H1 (cell line): ENCODE measurements around the gene NAPG. TPM values are rescaled to one million over a fixed set of nuclear protein-coding genes. Genes with fewer than 3 reads are reported as not detected.

Source experiments
- CTCF ChIA-PET: fragments of 300-600 bp; sonication (Branson Sonifier 250); formaldehyde crosslinking; loops from one replicate; lab custom pipeline; 2021; ENCODE audit not compliant: partially characterized antibody; lab: Charles Lee
- POLR2A ChIA-PET: fragments of 300-600 bp; sonication (Branson Sonifier 250); formaldehyde crosslinking; loops from one replicate; lab custom pipeline; 2021; ENCODE audit warnings: inconsistent platforms; ENCODE audit not compliant: partially characterized antibody; lab: Charles Lee
- DNase-seq, 2 experiments: peaks; one replicate each; pipeline versions ENCODE4 v3.0.0 to v3.0.0-alpha.2; 2010 to 2022; ENCODE audit warnings: low spot score in 2 of 2, low read depth in 1 of 2, mixed read lengths in 1 of 2
- FAIRE-seq: peaks from 2 replicates; lab custom pipeline; 2011; peaks lifted over from hg19 to GRCh38; lab: Jason Lieb, UNC
- H2AFZ ChIP-seq: 2 replicates; pipeline ENCODE4 v1.8.1; 2012; ENCODE audit warnings: low read length, inconsistent platforms
- H2AK5ac ChIP-seq: 2 replicates; pipeline ENCODE4 v1.6.1; 2013; ENCODE audit warnings: low read depth, low read length
- H2BK120ac ChIP-seq: replicated peaks from 2 replicates; pipeline ENCODE3; 2013; ENCODE audit warnings: low read depth, low read length, inconsistent platforms
- H2BK12ac ChIP-seq: 2 replicates; pipeline ENCODE4 v1.6.1; 2013; ENCODE audit warnings: low read depth, low read length
- H2BK15ac ChIP-seq: 2 replicates; pipeline ENCODE4 v1.6.1; 2013; ENCODE audit warnings: low read length
- H2BK20ac ChIP-seq: 2 replicates; pipeline ENCODE4 v1.6.1; 2013; ENCODE audit warnings: low read length
- H2BK5ac ChIP-seq: 2 replicates; pipeline ENCODE4 v1.6.1; 2013; ENCODE audit warnings: low read depth, low read length
- H3K14ac ChIP-seq: 2 replicates; pipeline ENCODE4 v1.6.1; 2013; ENCODE audit warnings: inconsistent platforms; ENCODE audit not compliant: insufficient read length
- H3K18ac ChIP-seq: 2 replicates; pipeline ENCODE4 v1.6.1; 2013; ENCODE audit warnings: low read length; ENCODE audit errors: extremely low read depth
- H3K23ac ChIP-seq: 2 replicates; pipeline ENCODE4 v1.6.1; 2013; ENCODE audit warnings: inconsistent platforms; ENCODE audit not compliant: insufficient read length
- H3K23me2 ChIP-seq: 2 replicates; pipeline ENCODE4 v1.6.1; 2013; ENCODE audit warnings: low read depth, low read length
- H3K27ac ChIP-seq: 2 replicates; pipeline ENCODE4 v1.6.1; 2011; ENCODE audit warnings: low read depth, low read length, inconsistent platforms
- H3K27me3 ChIP-seq, 4 experiments: replicated peaks in 1 of 4; 1 replicate in 1 of 4; 2 replicates in 3 of 4; pipeline versions ENCODE4 v1.6.1 to v1.8.1; 2011 to 2013; ENCODE audit warnings: low read length in 3 of 4, mild to moderate bottlenecking in 3 of 4, inconsistent platforms in 2 of 4, mixed read lengths in 2 of 4, moderate library complexity in 1 of 4; ENCODE audit not compliant: control insufficient read depth in 3 of 4, insufficient read depth in 3 of 4; ENCODE audit errors: extremely low read depth in 1 of 4
- H3K36me3 ChIP-seq, 4 experiments: 2 replicates each; pipeline versions ENCODE4 v1.6.1 to v1.8.1; 2011 to 2013; ENCODE audit warnings: mild to moderate bottlenecking in 4 of 4, low read length in 3 of 4, moderate library complexity in 2 of 4, control low read depth in 1 of 4, inconsistent platforms in 1 of 4; ENCODE audit not compliant: insufficient read depth in 4 of 4, control insufficient read depth in 2 of 4
- H3K4ac ChIP-seq: replicated peaks from 2 replicates; pipeline ENCODE3; 2013; ENCODE audit warnings: low read length, low read depth, mixed read lengths, inconsistent platforms; ENCODE audit not compliant: insufficient read length
- H3K4me1 ChIP-seq, 4 experiments: replicated peaks in 1 of 4; 1 replicate in 1 of 4; 2 replicates in 3 of 4; pipeline versions ENCODE4 v1.6.1 to v1.8.1; 2011 to 2013; ENCODE audit warnings: low read length in 3 of 4, inconsistent platforms in 2 of 4, mixed read lengths in 1 of 4; ENCODE audit not compliant: insufficient read depth in 4 of 4, control insufficient read depth in 3 of 4
- H3K4me2 ChIP-seq, 2 experiments: 2 replicates each; pipeline versions ENCODE4 v1.6.1 to v1.8.1; 2011 to 2013; ENCODE audit warnings: low read depth in 2 of 2, low read length in 2 of 2, control low read depth in 1 of 2, inconsistent platforms in 1 of 2, mild to moderate bottlenecking in 1 of 2; ENCODE audit not compliant: insufficient read depth in 1 of 2
- H3K4me3 ChIP-seq, 4 experiments: fragments of 200-600, 300-600 bp in 1 of 4; sonication (generic), shearing (Covaris generic), sonication (Bioruptor Twin) in 1 of 4; 2 replicates each; pipeline versions ENCODE4 v1.5.1 to v1.8.1; 2011 to 2016; ENCODE audit warnings: low read length in 4 of 4, low read depth in 3 of 4, control low read depth in 2 of 4, inconsistent platforms in 2 of 4, mild to moderate bottlenecking in 2 of 4, mixed read lengths in 1 of 4, moderate library complexity in 1 of 4; ENCODE audit not compliant: insufficient read depth in 2 of 4; ENCODE audit errors: extremely low read depth in 1 of 4
- H3K56ac ChIP-seq: replicated peaks from 2 replicates; pipeline ENCODE3; 2013; ENCODE audit warnings: low read depth, mild to moderate bottlenecking, mixed read lengths, low read length, inconsistent platforms; ENCODE audit not compliant: insufficient read length
- H3K79me1 ChIP-seq: 2 replicates; pipeline ENCODE4 v1.6.1; 2013; ENCODE audit warnings: low read depth, low read length, control low read depth
- H3K79me2 ChIP-seq, 2 experiments: 2 replicates each; pipeline versions ENCODE4 v1.6.1 to v1.8.1; 2012 to 2013; ENCODE audit warnings: low read length in 2 of 2, mild to moderate bottlenecking in 2 of 2, inconsistent platforms in 1 of 2; ENCODE audit not compliant: insufficient read depth in 2 of 2, control insufficient read depth in 1 of 2
- H3K9ac ChIP-seq, 4 experiments: replicated peaks in 1 of 4; 1 replicate in 1 of 4; 2 replicates in 3 of 4; pipeline versions ENCODE4 v1.6.1 to v1.8.1; 2011 to 2013; ENCODE audit warnings: low read depth in 3 of 4, low read length in 3 of 4, control low read depth in 2 of 4, mild to moderate bottlenecking in 2 of 4, moderate library complexity in 2 of 4, inconsistent platforms in 1 of 4; ENCODE audit errors: extremely low read depth in 1 of 4
- H3K9me3 ChIP-seq, 2 experiments: 2 replicates each; pipeline versions ENCODE4 v1.6.1 to v1.8.1; 2012 to 2013; ENCODE audit warnings: mild to moderate bottlenecking in 2 of 2, moderate library complexity in 2 of 2, control low read depth in 1 of 2, inconsistent platforms in 1 of 2, low read depth in 1 of 2, low read length in 1 of 2, mixed read lengths in 1 of 2; ENCODE audit not compliant: insufficient read depth in 2 of 2
- H4K20me1 ChIP-seq, 2 experiments: replicated peaks in 1 of 2; 2 replicates each; pipeline versions ENCODE3 to v1.8.1; 2011 to 2013; ENCODE audit warnings: inconsistent platforms in 2 of 2, low read length in 2 of 2, mild to moderate bottlenecking in 1 of 2; ENCODE audit not compliant: insufficient read depth in 2 of 2, control insufficient read depth in 1 of 2
- H4K5ac ChIP-seq: 2 replicates; pipeline ENCODE4 v1.6.1; 2013; ENCODE audit warnings: low read length, low read depth, mixed read lengths, inconsistent platforms; ENCODE audit not compliant: insufficient read length
- H4K8ac ChIP-seq: 2 replicates; pipeline ENCODE4 v1.8.0; 2013; ENCODE audit warnings: mild to moderate bottlenecking, moderate library complexity, low read length, inconsistent platforms; ENCODE audit not compliant: insufficient read depth; ENCODE audit errors: extremely low read depth
- H4K91ac ChIP-seq: replicated peaks from 2 replicates; pipeline ENCODE3; 2013; ENCODE audit warnings: low read length, mixed read lengths, inconsistent platforms; ENCODE audit not compliant: insufficient read length
- BCL11A ChIP-seq, 2 experiments: IDR thresholded peaks; one replicate each; pipeline ENCODE4 v1.6.1; 2011; ENCODE audit warnings: low read depth in 2 of 2, low read length in 2 of 2, mild to moderate bottlenecking in 2 of 2
- CHD1 ChIP-seq: IDR thresholded peaks from 2 replicates; pipeline ENCODE4 v1.6.1; 2012; ENCODE audit warnings: low read depth, low read length, improper control_type of control experiment
- EP300 ChIP-seq, 2 experiments: IDR thresholded peaks; 1 replicate in 1 of 2; 2 replicates in 1 of 2; pipeline ENCODE4 v1.6.1; 2011 to 2012; ENCODE audit warnings: low read depth in 2 of 2, low read length in 2 of 2, mild to moderate bottlenecking in 2 of 2, borderline replicate concordance in 1 of 2, inconsistent platforms in 1 of 2, moderate library complexity in 1 of 2
- GABPA ChIP-seq: IDR thresholded peaks from 2 replicates; pipeline ENCODE4 v1.6.1; 2011; ENCODE audit warnings: mild to moderate bottlenecking, low read length, moderate library complexity, borderline replicate concordance; ENCODE audit not compliant: insufficient read depth
- KDM5A ChIP-seq: fragments of 200-600 bp; IDR thresholded peaks from 2 replicates; pipeline ENCODE4 v1.7.1; 2012; ENCODE audit warnings: mild to moderate bottlenecking, low read length, inconsistent platforms, mixed read lengths
- NANOG ChIP-seq: IDR thresholded peaks from 2 replicates; pipeline ENCODE4 v1.6.1; 2011; ENCODE audit warnings: low read length, low read depth, mild to moderate bottlenecking, inconsistent platforms; ENCODE audit not compliant: insufficient read depth, poor library complexity, severe bottlenecking
- PHF8 ChIP-seq: fragments of 200-600 bp; sonication (generic); conservative IDR thresholded peaks from 2 replicates; pipeline ENCODE4 v1.7.1; 2012; ENCODE audit warnings: low read depth, mild to moderate bottlenecking, inconsistent platforms, low read length, moderate library complexity
- POLR2AphosphoS5 ChIP-seq: IDR thresholded peaks from 2 replicates; pipeline ENCODE4 v1.6.1; 2011; ENCODE audit warnings: low read depth, low read length
- RBBP5 ChIP-seq: IDR thresholded peaks from 2 replicates; pipeline ENCODE4 v1.7.1; 2012; ENCODE audit warnings: low read depth, mild to moderate bottlenecking, inconsistent platforms, low read length, moderate library complexity, borderline replicate concordance
- RXRA ChIP-seq: IDR thresholded peaks from 2 replicates; pipeline ENCODE4 v1.6.1; 2011; ENCODE audit warnings: low read depth, mild to moderate bottlenecking, low read length, moderate library complexity; ENCODE audit not compliant: insufficient read depth
- SIX5 ChIP-seq: IDR thresholded peaks from 2 replicates; pipeline ENCODE4 v1.6.1; 2011; ENCODE audit warnings: mild to moderate bottlenecking, low read depth, low read length
- SUZ12 ChIP-seq: fragments of 200-600 bp; sonication (generic); IDR thresholded peaks from 2 replicates; pipeline ENCODE4 v1.6.1; 2012; ENCODE audit warnings: mild to moderate bottlenecking, inconsistent platforms, low read length, moderate library complexity, mixed read lengths
- ZNF274 ChIP-seq: IDR thresholded peaks from 2 replicates; pipeline ENCODE4 v1.7.0; 2012; ENCODE audit warnings: low read length, borderline replicate concordance; ENCODE audit errors: extremely low read depth
- WGBS, 2 experiments: shearing (Covaris generic) in 1 of 2; methylation state at CpG; one replicate each; pipeline versions ENCODE4 v1.1.6 to v1.1.7; 2013 to 2015; ENCODE audit warnings: low lambda C conversion rate in 2 of 2, mixed read lengths in 2 of 2, inconsistent platforms in 1 of 2, low coverage in 1 of 2, missing lambda C conversion rate in 1 of 2; ENCODE audit not compliant: insufficient replicate concordance in 2 of 2, insufficient coverage in 1 of 2, insufficient read length in 1 of 2; ENCODE audit errors: extremely low coverage in 1 of 2, missing lambda C conversion rate in 1 of 2; 5-methylcytosine and 5-hydroxymethylcytosine counted together
- polyA plus RNA-seq, 7 experiments: library from polyadenylated mRNA; depleted of rRNA in 3 of 7; stranded (reverse) in 5 of 7; unstranded in 2 of 7; fragments of >200 nt in 5 of 7; fragments of 200-250 nt in 2 of 7; gene quantifications; 1 replicate in 5 of 7; 2 replicates in 1 of 7; 4 replicates in 1 of 7; pipeline versions ENCODE4 v1.2.1 to v1.2.3, GENCODE V29; 2011 to 2013; ENCODE audit warnings: missing spikeins in 2 of 7, mixed read lengths in 2 of 7
- total RNA-seq: library from RNA; stranded (reverse); fragmentation: NEBNext Ultra II Directional; extraction: Animal tissue kit (Norgen Biotek cat#: 25700); gene quantifications from 2 replicates; pipeline ENCODE4 v1.2.1, GENCODE V29; 2021

The NAPG gene
- total and polyA plus RNA-seq, 2 of the 8 experiments (the other 6 are each of a cell fraction or from before 2014, with no cell fraction given): 8.0 to 23.5 TPM

DNA sequence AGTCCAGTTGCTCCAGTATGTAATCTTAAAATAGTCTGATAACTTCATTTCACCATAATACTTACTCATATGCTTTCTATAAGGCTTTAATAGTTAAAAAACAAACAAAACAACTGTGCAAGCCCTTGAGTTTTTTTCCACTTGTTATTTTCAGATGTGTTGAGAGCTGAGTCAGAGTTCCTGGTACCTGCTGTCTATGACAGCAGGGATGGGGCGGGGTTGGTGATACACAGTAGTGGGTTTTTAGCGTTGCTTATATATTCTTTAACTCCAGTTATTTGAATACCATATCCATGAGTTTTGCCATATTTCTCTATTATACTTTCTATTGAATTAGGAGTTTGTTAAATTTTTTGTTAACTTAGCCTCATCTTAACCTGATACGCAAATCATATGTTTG, 5.0 kb downstream of the NAPG start:
- FAIRE-seq: no peak
- CTCF ChIA-PET: interaction anchor here (1.2 kb wide), 1 partner anchor 10 kb away, joined by 3 read pairs; no protein-coding TSS in a partner anchor
- no peak overlapping the region for H3K23ac ChIP-seq
- no peak overlapping the region for H3K9ac ChIP-seq
- H3K4me2 ChIP-seq: no peak overlapping the region
- H2BK12ac ChIP-seq: no peak overlapping the region
- no peak overlapping the region for H2BK15ac ChIP-seq
- TF ChIP-seq SIX5: no peak
- TF ChIP-seq CHD1: no peak
- TF ChIP-seq KDM5A: no peak
- TF ChIP-seq GABPA: no peak
- no peak for TF ChIP-seq BCL11A (IDR thresholded peaks at IDR 0.05; ENCODE audit: low read depth in 2 of 2, low read length in 2 of 2)
- no peak for TF ChIP-seq SUZ12
- no peak for TF ChIP-seq EP300 (IDR thresholded peaks at IDR 0.05; ENCODE audit: borderline replicate concordance in 1 of 2, low read depth in 2 of 2, low read length in 2 of 2)
- TF ChIP-seq POLR2AphosphoS5: no peak
- no peak for TF ChIP-seq PHF8
- no peak for TF ChIP-seq ZNF274
- no peak for TF ChIP-seq NANOG
- no peak for TF ChIP-seq RBBP5
- no peak for TF ChIP-seq RXRA
- TF ChIP-seq, all 59 proteins: peak for 0
- POLR2A ChIA-PET: no interaction called here
- no peaks in the 10 kb centered on the region; a peak in 1 of 8 replicates for H3K36me3 ChIP-seq
- H2AFZ ChIP-seq: no peak overlapping the region
- peaks cover 0 to 6% (median 3%) of the 10 kb centered on the region in 4 experiments; a peak in 4 of 7 replicates for H3K4me1 ChIP-seq
- no peaks in the 10 kb centered on the region for H3K27me3 ChIP-seq
- no peak overlapping the region for H4K8ac ChIP-seq
- no peaks in the 10 kb centered on the region for H3K9me3 ChIP-seq
- peaks cover 7% of the 10 kb centered on the region for H3K79me1 ChIP-seq
- H3K14ac ChIP-seq: no peak overlapping the region
- H3K4me3 ChIP-seq: no peak overlapping the region
- WGBS, 2 experiments: 90% methylated on average over 3 of the region's 3 CpGs; no CpG with 5 or more reads in 1 of the 2 experiments
- H4K20me1 ChIP-seq: peaks cover 0 to 6% of the 10 kb centered on the region in 2 experiments
- DNase-seq: no peak
- no peak overlapping the region for H3K18ac ChIP-seq
- H3K23me2 ChIP-seq: peaks cover 5% of the 10 kb centered on the region; the same call in 1 of the 2 replicates
- no peak overlapping the region for H2BK5ac ChIP-seq
- H2AK5ac ChIP-seq: no peak overlapping the region
- peaks cover 16 to 66% of the 10 kb centered on the region in 2 experiments for H3K79me2 ChIP-seq
- no peak overlapping the region for H3K27ac ChIP-seq
- H3K56ac ChIP-seq: no peak overlapping the region
- no peak overlapping the region for H4K91ac ChIP-seq
- H2BK120ac ChIP-seq: no peak overlapping the region
- H3K4ac ChIP-seq: no peak overlapping the region
- H2BK20ac ChIP-seq: no peak overlapping the region
- no peak overlapping the region for H4K5ac ChIP-seq
